NCI-H226 (cell line): Measurements from ENCODE around the gene SHROOM3.
"Not testable (repeated sequence)": the region's sequence is repeated elsewhere in the genome, so short reads cannot be mapped to it uniquely, and the experiment has no call there.

ENCODE experiments used
- DNase-seq: peaks from one replicate; pipeline ENCODE4 v3.0.0-alpha.2; 2015

SHROOM3 gene

DNA sequence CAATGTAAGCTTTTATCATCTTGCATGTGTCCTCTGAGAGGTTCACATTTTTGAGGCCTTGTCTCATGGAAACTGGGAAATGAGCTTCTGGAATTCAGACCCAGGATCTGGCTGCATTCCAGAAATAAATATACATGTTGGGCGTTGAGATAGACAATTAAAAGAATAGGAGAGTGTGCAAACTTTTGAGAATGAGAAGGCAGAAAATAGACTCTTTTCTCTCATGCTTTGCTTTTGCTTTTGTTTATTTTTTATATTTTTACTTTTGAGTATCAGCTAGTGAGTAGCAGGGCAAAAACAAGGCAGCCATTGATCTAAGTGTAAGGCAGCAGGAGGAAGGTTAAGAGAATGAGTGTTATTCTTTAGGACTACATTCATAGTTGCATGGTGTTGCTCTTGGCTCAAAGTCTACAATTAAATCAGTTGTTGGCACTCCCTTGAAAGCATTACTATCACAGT lies 12.4 kb downstream of the SHROOM3 start:
- DNase-seq = peak; percentile 9

DNA sequence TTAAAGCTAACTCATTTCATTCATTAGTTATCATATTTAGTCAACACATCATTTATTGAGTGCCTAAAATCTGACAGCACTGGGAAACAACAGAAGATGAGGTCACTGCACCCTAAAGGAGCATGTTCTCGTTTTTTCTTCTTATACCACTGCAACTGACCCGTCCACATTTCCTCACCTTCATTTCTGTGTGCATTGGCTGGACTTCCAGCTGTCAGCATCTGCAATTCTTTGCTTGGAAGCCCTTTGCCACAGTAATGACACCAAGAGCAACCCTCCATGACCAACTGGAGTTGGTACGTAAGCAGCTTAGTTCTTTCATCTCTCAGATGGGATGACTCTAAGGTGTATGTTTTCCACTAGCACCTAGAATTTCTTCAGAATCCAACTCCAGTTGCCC lies 13.2 kb downstream of the SHROOM3 start:
- no peak for DNase-seq

DNA sequence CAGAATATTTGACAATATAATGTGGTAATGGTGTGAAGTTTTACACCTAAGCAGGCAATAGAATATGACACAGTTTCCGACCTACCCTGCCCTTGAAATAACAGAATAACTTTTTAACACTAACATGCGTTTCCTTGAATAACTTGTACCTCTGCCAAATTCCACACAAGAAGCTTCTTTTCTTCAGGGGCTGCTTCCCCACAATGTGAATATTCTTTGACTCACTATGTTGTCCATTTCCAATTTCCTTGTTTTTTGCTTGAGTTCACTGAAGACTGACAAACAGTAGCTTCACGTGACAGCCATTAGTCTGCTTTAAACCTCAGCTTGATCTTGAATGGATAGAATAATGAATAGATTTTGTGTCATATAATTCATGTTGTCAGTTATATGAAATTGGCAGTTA lies 14.3 kb downstream of the SHROOM3 start:
- no peak for DNase-seq

DNA sequence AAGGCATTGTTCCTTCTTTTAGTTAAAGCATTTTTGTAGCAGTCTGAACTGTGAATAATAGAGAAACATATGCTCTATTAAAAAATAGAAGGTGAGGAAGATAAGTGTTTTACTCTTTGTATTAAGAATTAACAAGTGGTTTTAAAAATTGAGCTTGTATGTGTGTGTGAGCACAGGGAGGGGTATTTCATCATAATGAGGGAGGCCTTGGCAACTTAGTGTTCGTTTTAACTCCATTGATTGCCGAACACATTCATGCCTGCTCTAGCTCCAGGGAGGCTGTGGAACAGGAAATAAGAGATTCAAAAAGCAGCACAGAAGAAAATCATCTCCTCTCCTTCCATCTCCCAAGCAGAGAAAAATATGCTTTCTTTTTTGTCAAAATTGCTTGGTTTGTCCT lies 14.8 kb downstream of the SHROOM3 start:
- no peak for DNase-seq

DNA sequence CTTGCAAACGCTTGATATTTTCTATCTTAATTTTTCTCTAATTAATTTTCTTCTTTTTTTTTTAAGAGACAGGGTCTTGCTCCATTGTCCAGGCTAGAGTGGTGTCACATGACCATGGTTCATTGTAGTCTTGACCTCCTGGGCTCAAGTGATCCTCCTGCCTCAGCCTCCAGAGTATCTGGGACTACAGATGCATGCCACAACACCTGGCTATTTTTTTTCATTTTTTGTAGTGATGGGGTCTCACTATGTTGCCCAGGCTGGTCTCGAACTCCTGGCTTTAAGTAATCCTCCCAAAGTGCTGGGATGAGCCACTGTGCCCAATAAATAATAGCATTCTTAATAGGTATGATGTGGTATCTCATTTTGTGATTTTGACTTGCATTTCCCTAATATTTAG lies 18.2 kb downstream of the SHROOM3 start:
- DNase-seq = no peak

DNA sequence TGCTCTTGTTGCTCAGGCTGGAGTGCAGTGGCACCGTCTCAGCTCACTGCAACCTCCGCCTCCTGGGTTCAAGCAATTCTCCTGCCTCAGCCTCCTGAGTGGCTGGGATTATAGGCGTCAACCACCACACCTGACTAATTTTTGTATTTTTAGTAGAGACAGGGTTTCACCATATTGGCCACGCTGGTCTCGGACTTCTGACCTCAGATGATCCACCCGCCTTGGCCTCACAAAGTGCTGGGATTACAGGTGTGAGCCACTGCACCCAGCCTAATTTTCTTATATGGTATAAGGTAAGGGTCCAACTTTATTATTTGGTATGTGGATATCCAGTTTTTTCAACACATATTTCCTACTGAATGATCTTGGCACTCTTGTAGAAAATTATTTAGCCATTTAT lies 19.0 kb downstream of the SHROOM3 start:
- not testable (repeated sequence) for DNase-seq

DNA sequence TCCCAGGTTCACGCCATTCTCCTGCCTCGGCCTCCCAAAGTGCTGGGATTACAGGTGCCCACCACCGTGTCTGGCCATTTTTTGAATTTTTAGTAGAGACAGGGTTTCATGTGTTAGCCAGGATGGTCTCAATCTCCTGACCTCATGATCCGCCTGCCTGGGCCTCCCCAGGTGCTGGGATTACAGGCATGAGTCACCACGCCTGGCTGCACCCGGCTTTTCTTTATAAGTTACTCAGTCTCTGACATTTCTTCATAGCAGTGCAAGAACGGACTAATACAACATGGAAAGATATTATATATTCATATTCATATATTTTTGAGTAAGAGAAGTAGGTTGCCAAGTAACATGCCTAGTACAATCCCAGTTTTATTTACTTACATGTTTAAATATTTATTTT lies 22.9 kb downstream of the SHROOM3 start:
- DNase-seq = no peak

DNA sequence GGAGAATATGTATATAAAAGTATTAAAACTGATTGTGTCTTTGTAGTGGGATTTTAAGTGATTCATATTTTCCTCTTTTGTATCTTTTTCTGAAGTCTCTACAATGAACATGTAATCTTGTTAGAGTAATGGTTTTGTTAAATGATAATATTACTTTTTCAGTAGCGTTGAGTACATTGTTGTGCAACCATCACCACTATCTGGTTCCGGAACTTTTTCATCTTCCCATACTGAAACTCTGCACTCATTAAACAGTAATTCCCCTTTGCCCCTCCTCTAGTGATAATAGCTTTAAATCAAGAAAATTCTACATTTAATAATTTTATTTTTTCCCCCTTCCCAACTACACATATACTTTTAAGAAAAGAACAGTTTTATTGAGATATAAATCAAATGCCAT lies 23.3 kb downstream of the SHROOM3 start:
- no peak for DNase-seq

DNA sequence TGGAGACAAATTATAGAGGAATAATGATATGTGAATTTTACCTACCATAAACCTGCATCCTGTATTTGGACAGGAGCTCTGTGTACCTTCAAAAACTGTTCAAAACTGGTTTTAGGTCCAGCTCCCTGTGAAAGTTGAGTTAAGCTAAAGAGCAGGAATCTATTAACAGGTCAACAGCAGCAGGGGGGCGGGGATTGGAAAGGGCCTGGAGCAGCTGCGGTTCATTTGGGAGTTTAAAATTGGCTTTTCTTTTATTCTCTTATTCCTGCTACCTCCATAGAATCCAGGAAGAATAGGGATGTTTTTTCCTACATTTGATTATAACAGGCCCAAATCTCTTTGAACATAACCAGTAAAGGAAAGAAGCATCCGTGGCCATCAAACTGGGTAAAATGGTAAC lies 23.8 kb downstream of the SHROOM3 start:
- no peak for DNase-seq

DNA sequence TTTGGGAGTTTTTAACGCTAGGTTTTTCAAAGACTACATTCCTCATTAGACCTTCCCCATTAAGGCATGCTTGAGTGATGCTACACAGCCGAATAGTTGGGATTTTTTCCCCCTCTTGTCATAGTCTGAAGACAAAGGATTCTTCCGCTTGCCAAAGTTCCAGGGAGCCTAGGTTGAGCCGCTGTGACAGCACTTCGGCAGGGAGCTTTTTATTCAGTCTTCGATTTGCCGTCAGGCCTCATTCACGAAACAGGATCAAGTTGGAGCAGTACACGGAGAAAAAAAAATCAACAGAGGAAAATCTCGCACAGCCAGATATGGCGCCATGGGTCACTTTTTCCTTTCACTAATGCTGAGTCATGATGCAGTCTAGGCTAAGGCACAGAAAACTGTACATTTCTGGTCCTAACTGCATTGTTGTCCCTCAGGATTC lies 24.3 kb downstream of the SHROOM3 start:
- no peak for DNase-seq

DNA sequence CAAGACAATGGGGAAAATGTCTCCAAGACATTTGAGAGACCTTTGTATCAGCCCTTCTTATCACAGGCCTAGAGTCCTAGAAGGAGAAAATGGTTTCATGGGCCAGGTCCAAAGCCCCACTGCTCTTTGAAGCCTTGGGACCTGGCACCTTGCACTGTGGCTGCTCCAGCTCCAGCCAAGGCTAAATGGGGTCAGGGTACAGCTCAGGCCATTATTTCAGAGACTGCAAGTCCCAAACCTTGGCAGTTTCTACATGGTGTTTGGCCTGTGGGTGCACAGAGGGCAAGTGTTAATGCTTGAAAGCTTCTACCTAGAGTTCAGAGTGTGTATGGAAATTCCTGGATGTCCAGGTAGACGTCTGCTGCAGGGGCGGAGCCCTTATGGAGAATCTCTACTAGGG lies 28.5 kb downstream of the SHROOM3 start:
- DNase-seq = no peak

DNA sequence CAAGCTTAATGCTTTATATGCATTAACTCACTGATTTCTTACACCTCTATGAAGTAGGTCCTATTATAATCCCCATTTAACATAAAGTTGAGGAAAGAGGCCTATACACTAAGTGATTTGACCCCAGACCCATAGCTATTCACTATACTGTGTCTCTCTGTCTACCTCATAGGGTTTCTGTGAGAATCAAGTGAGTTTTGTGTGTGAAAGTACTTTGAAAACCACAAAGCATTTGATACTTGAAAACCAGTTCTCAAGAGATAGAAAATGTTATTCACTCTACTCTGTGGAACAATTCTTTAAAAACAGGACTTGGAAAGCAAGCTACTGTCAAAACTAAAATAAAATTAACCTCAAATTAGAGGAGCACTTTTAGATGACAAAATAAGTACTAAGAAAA lies 35.0 kb downstream of the SHROOM3 start:
- DNase-seq = no peak

DNA sequence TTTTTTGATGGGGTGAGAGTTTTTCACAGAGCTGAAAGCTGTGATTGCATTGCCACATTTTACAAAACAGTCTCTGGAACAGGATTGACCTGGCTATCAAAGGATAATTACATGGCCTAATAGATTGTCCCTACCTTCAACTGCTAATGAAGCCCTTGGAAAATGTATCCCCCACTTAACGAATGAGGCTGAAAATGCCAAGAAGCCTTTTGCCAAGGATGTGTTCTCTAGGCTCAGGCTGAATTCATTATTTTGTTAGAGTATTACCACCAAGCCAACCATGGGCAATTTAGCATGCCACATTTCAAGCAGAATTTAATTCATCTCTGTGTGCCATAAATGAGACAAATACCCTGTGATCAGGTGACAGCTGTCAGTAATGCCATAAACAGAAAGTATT lies 35.5 kb downstream of the SHROOM3 start:
- DNase-seq = no peak

DNA sequence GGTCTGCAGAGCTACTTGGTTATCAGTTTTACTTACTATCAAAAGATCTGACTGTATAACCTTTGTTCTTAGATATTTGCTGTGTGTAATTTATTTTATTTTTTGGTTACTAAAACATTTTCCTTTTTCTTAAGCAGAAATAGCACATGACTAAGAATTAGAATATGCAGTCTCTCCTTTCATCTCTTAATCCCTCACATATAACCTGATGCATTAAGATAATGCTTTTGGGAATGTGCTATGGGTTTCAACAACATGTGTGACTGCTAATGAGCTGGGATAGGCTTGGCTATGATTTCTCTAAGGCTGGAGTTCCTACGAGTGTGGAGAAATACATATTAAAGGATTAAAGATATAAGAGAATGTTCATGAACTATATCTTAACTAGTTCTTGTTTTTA lies 41.5 kb downstream of the SHROOM3 start:
- no peak for DNase-seq

DNA sequence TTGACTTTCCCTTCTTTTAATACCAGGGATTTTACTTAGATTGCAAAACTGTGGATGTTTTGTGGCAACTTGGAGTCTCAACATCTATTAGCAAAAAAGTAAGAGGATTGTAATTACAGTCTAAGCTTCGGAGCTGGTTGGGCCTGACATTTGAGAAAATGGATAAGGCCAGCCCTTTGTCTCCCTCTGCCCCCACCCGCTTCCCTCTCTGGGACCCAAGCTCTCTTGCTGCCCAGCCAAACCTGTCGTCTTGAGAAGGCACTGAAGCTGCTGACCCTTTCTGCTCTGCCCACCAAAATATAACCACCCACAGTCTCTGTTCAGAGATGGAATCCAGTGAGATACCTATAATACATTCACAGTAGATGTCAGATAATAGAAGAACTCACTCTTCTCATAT lies 49.6 kb downstream of the SHROOM3 start:
- no peak for DNase-seq

DNA sequence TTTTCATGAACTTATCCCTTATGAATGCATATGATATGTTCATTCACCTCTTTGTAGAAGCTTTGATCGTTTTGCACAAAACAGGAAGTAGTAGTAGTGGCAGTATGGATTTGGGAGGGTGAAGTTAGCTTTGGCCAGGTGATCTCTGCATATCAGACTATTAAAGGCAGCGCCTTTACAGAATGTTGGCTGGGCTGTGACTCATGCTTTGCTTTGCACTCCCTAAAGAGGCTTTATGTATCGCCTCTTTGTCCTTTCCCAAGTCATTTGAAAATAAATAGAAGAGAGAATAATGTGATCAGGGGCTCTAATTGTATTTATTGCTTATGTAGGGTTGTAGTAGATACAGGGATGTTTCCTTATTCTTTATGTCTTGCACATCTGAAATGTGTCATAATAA lies 50.4 kb downstream of the SHROOM3 start:
- DNase-seq = no peak

DNA sequence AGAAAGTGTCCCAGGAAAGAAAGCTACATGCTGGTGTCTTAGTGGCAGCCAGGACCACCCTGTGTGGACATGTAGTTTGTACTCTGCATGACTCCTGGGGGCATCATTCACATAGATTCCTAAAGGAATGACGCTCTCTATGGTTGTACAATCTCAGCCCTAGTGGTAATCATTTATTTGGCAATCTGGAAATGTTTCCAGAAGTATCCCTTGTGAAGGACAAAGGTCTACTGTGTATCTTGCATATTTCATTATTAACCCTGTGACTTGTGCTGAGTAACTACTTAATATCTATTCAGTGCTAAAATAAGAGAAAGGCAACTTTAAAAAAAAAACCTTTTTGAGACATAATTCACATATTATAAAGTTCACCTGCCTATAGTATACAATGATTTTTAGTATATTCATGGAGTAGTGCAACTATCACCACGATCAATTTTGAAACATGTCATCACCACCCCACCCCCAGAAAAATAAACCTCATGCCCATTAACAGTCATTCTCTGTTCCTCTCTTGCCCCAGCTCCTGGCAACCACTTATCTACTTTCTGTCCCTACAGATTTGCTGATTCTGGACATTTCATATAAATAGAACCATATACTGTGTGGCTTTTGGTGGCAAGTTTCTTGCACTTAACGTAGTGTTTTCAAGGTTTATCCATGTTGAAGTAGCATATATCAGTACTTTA lies 51.7 kb downstream of the SHROOM3 start:
- no peak for DNase-seq

DNA sequence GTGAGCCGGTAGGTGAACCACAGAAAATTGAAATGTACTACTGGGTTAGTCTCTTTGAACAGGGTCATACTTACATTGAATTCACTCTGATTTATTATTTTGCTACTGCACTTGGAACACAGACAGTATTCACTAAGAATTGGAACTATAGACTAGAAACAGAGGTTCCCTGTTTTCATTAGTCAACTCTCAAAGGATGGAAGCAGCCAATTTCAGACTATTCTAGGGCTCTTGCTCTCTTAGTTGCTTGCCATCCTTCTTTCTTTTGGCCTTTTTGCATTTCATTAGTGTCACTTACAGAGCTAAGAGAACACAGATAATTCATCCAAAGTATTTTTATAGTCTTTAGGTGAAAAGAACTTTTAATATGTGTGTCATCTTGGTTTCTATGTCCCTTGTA lies 52.6 kb downstream of the SHROOM3 start:
- DNase-seq = no peak

DNA sequence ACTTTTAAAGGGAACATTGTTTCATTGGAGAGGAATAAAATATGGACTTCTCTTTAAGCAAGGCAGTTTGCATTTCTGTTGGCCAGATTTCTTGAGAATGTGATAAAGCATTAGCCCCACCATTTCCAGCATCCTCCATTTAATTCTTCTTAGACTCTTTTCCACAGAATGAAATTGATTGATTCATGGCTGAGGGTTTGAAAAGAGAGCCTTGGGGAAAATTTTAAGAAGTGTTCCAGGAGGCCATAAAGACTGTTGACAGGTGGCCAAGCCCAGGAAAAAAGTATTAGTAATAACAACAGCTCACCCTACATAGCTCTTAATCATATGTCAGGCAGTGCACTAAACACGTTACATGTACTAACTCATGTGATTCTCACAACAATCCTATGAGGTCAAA lies 53.4 kb downstream of the SHROOM3 start:
- no peak for DNase-seq

DNA sequence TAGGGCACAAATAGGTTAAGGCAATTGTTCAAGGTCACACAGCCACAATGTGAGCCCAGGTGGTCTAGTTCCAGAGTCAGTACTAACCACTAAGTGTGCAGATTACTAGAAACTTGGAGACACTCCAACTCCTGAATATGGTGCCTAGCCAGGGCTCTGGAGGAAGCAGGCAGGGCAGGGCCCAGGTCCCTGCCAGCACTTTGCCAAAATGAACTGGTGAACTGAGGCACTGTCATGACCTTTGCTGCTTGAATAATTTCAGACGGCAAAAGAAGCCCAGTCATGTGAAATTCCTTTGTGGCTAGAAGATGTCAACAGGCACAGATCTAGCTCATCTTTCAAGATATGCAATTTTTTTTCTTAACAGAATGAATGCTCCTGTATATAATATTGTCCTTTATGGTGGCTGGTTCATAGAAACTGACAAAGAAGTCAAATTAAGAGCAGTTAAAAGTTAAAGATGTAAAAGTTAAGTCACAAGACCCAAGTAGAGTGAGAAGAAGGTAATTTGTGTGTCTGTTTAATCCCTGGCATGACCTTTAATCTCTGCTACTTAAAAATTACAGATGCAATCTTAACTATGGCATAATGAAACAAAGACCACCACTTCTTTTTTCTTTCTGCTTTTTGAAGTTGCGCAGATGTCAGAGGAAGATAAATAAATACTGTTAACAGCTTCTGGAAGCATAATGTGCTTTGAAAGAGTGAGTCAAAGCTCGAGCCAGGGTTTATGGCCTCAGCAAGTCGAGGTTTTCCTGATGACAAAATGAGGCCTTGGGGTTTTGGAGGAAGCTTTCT lies 54.1 kb downstream of the SHROOM3 start:
- no peak for DNase-seq

DNA sequence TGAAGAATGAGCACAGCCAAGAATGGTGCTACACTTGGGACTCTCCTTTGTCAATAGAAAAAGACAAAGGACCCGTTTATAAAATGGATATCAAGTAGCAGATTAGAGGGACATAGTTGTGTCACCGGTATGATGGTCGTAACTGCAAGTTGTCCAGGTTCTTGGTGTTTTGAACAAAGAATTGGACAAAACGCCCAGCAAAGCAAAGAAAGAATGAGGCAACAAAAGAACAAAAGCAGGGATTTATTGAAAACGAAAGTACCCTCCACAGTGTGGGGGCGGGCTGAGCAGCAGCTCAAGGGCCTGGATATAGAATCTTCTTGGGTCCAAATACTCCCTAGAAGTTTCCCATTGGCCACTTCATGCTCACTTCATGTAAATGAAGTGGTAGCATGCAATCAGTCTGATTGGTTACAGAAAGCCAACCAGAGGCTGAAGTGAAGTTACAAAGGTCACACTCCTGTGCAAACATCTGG lies 54.7 kb downstream of the SHROOM3 start:
- no peak for DNase-seq

DNA sequence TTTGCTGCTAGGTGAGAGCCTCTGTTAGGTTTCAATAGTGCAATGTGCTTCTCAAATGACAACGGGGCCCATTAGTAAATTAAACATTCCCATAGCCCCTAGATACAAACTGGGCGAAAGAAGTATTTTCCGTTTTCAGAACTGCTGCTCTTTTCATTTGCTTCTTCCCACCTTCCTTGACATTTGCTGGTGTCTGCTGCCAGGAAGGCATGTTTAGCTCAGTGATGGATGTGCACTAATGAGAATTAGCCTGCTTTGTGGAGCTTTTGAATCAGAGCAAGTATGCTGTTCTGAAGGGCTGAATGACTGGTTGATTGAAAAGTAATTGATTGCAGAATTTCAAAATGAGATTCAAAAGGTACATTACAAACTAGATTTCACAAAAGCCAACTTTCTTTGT lies 57.0 kb downstream of the SHROOM3 start:
- DNase-seq = no peak

DNA sequence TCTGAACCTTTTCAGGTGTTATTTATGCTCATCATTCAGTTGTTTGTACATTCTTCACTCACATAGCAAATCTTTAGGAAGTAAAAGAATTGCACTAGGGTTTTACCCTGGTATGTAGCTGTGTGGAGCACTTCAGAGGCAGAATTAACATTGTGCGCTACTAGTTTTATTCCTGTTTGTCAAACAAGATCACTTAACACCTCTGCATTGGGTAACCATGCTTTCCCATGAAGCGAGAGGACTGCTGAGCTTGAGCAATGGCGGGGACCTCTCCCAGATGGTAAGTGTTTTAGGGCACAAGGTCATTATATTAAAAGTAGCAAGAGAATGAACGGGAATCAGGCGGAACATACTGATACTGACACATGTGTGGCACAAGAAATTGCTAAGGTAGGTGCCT lies 59.2 kb downstream of the SHROOM3 start:
- DNase-seq = no peak

DNA sequence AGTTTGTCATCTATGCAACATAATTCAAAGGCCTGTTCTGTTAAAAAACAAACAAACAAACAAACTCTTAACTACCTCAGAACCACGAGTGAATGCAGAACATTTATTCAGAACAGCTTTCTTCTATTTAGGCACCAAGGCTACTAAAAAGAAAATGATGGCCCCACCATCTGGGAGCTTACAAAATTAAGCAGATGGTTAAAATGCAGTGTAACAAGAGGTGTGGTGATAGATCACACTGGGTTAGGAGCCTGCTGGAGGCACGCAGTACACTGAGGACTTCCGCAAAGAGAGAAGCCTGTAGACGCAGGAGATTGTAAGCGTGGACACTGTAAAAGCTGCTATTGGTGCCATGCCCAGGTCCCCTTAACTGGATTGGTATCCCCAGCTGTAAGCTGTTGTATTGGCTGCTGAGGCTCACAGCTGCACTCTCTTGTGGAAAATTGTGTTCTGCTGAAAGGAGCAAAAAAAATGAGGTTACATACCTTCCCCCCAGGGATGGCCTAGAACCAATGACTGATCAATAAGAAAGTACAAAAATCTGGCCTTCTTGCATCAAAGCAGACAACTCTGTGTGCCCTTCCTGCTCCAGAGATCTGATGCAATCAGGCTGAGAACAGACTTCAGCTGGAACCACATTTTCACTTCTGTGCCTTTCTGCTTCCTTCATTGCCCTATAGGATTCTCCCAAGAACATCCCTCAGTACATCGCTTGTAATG lies 60.0 kb downstream of the SHROOM3 start:
- no peak for DNase-seq
